ENCODE measurements around the gene NRXN3.
A peak's percentile ranks its signal among the peaks of the same experiment; 100 is the strongest.

NRXN3 gene

DNA sequence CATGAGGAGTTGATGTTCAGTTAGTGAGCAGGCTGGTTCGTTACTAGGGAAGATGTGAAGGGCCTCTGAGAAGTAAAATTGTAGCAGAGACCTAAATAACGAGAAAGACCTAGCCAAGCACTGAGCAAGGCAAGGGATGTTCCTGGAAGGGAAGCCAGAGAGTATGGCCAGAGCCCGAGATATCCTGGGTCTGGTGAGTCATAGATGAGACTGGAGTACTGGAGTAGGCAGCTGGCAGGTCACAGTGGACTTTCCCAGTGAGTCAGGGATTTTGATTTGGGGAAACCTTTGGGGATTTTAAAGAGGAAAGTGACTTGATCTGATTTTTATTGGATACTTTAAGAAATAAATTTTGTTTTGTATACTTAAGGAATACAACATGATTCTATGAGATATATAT, 1672.1 kb downstream of the NRXN3 start:
- Histone ChIP-seq H3K27ac (peak overlapping the region; percentile 68; the same call in 1 of the 2 replicates), H3K27me3 (no peaks in the 10 kb centered on the region), H3K36me3 (no peaks in the 10 kb centered on the region), H3K9ac (no peak overlapping the region), H3K4me3 (no peak overlapping the region), H4K20me1 (no peaks in the 10 kb centered on the region), H3K4me2 (no peak overlapping the region), H3K4me1 (peaks cover 57% of the 10 kb centered on the region), H3K9me3 (peaks cover 33% of the 10 kb centered on the region)
- TF ChIP-seq Cebpa-rat (IDR thresholded peaks at IDR 0.05): no peak

DNA sequence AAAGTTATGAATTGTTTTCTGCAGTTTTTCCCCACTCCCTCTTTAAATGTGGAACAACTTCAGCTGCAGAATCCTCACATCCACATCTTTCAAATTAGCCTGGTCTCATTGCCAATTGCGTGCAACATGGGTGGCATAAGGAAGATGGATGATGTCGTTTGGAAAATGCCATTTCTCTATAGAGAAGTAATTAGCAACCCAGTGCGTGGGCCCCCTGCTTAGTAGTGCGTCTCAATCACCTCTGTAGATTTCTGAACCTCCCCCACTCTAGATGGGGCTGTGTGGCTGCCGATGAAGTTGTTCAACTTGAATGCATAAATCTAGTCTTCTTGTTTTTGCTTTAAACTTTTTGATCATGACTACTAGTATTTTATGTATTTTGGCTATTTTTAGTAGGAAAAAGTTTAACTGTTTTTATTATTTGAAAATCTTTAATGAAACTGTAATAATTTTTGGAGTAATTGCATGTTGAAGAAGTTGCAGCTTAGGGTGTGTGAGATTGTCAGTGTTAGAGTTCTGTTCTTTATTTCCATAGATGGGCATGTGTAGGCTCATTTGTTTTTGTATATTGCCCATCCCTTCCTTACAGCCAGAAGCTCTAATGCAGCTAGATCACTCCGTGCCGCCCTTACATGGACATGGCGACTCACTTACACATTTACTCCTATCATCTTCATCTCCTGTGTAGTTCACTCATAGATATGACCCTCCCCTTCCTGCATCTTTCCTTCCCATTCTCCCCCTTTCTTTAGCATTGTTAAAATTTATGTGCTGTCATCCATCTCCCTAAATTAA, 1683.0 kb downstream of the NRXN3 start:
- H3K4me3 ChIP-seq: no peak overlapping the region
- H3K27ac ChIP-seq: no peak overlapping the region
- no peaks in the 10 kb centered on the region for H4K20me1 ChIP-seq
- no peaks in the 10 kb centered on the region for H3K36me3 ChIP-seq
- H3K4me2 ChIP-seq: no peak overlapping the region
- TF ChIP-seq Cebpa-rat (IDR thresholded peaks at IDR 0.05): no peak
- H3K9me3 ChIP-seq: peaks cover 1% of the 10 kb centered on the region; the same call in 1 of the 2 replicates
- no peak overlapping the region for H3K9ac ChIP-seq
- no peaks in the 10 kb centered on the region for H3K4me1 ChIP-seq
- no peaks in the 10 kb centered on the region for H3K27me3 ChIP-seq

DNA sequence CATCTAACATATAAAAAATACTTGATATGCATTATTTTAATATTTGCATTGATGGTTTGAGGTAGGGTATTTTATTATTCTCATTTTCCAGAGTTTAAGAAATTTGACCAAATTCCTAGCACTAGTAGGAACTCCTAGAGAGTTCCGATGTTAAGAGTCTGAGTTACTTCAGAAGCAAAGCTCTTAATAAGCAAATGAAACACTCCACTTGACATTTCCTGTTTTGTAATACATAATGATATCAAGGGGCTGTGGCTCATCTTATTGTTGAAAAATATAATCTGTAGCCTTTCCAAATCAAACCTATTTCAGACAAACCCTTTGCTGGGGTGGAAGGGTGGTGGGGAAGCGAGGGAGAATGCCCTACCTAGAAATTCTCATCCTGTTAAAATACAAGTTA, 1685.6 kb downstream of the NRXN3 start:
- Histone ChIP-seq H3K4me1 (no peaks in the 10 kb centered on the region), H3K27ac (no peak overlapping the region), H3K4me3 (no peak overlapping the region), H3K9me3 (no peaks in the 10 kb centered on the region), H3K27me3 (no peaks in the 10 kb centered on the region), H3K9ac (no peak overlapping the region), H3K36me3 (no peaks in the 10 kb centered on the region), H4K20me1 (no peaks in the 10 kb centered on the region), H3K4me2 (no peak overlapping the region)
- TF ChIP-seq Cebpa-rat (IDR thresholded peaks at IDR 0.05): no peak

DNA sequence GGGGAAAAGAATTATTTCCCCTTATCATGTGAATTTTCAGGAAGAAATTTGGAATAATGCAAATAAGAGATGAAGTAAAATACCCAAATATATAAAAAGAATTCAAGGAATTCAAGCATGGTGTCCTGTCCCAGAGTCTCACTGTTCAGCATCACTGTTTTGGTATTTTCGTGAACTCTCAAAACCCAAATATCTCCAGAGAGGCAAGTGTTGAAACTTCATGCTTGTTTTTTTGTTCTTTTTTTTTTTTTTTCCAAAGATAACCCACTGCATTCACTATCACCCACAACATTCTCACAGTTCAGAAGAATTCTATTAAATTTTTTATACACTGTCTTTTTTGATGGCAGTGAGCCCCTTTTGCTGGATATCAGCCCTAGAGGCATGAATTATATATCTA, 1686.2 kb downstream of the NRXN3 start:
- Histone ChIP-seq H3K27ac (no peak overlapping the region), H3K4me1 (no peaks in the 10 kb centered on the region), H3K9me3 (peaks cover 6% of the 10 kb centered on the region; the same call in 1 of the 2 replicates), H3K9ac (no peak overlapping the region), H3K27me3 (no peaks in the 10 kb centered on the region), H4K20me1 (no peaks in the 10 kb centered on the region), H3K4me3 (no peak overlapping the region), H3K4me2 (no peak overlapping the region), H3K36me3 (no peaks in the 10 kb centered on the region)
- TF ChIP-seq Cebpa-rat (IDR thresholded peaks at IDR 0.05): no peak

DNA sequence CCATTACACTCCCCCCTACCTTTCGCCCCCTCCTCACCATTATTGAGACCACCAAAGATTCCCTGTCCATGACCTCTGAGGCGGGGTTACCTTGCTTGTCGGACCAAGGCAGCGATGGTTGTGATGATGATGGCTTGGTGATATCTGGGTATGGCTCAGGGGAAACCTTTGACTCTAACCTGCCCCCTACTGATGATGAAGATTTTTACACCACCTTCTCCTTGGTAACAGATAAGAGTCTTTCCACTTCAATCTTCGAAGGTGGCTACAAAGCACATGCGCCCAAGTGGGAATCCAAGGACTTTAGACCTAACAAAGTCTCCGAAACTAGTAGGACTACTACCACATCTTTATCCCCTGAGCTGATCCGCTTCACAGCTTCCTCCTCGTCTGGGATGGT, 1690.9 kb downstream of the NRXN3 start:
- Histone ChIP-seq H3K4me2 (no peak overlapping the region), H3K36me3 (no peaks in the 10 kb centered on the region; the same call in 1 of the 2 replicates), H3K9me3 (peaks cover 30% of the 10 kb centered on the region), H3K9ac (no peak overlapping the region), H3K27ac (no peak overlapping the region), H3K27me3 (no peaks in the 10 kb centered on the region), H3K4me3 (no peak overlapping the region), H3K4me1 (no peaks in the 10 kb centered on the region; the same call in 1 of the 2 replicates), H4K20me1 (no peaks in the 10 kb centered on the region)
- TF ChIP-seq Cebpa-rat (IDR thresholded peaks at IDR 0.05): no peak

DNA sequence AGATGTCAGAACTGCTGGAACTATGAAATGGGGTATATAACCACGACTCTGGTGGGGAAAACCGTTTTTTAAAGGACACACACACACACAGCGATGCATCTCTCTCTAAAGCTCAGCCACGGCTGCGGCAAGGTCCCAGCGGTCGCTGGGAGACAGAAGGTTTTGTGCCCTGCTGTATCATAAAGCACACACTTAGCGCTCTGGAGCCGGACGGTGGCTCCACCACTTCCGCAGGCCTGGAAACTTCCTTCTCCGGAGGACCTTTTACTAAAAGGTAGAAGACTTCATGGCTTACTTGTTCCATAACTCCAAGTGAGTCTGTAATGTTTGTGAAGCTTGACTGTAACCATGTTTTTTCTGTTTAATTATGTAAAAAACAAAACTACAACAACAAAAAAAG, 1691.9 kb downstream of the NRXN3 start:
- Histone ChIP-seq H3K4me1 (peaks cover 3% of the 10 kb centered on the region), H3K9ac (no peak overlapping the region), H3K9me3 (peaks cover 30% of the 10 kb centered on the region), H4K20me1 (no peaks in the 10 kb centered on the region), H3K36me3 (no peaks in the 10 kb centered on the region; the same call in 1 of the 2 replicates), H3K4me3 (no peak overlapping the region), H3K4me2 (no peak overlapping the region), H3K27ac (no peak overlapping the region), H3K27me3 (no peaks in the 10 kb centered on the region)
- TF ChIP-seq Cebpa-rat (IDR thresholded peaks at IDR 0.05): no peak

DNA sequence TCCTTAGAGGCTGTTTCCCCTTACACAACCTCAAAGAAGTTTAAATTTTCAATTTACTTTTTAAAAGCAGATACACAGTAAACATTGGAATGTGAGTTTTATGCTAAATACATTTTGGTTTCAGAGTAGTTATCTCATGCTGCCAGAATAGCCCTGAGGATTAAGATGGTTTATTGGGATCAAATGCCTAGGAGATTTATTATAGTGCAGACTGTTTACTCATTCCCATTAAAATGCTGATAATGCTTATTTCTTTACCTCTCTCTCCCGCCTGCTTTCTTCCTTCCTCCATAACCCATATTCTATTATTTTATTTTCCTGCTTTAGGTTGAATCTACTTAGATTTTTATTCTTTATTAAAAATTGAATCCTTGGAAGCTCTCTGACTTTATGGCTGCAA, 1701.0 kb downstream of the NRXN3 start:
- no peaks in the 10 kb centered on the region for H3K27me3 ChIP-seq
- peaks cover 19% of the 10 kb centered on the region for H3K4me1 ChIP-seq
- H3K4me3 ChIP-seq: no peak overlapping the region
- no peaks in the 10 kb centered on the region; the same call in 1 of the 2 replicates for H3K9me3 ChIP-seq
- no peaks in the 10 kb centered on the region for H3K36me3 ChIP-seq
- H3K9ac ChIP-seq: no peak overlapping the region
- no peak for TF ChIP-seq Cebpa-rat (IDR thresholded peaks at IDR 0.05)
- H4K20me1 ChIP-seq: no peaks in the 10 kb centered on the region
- H3K27ac ChIP-seq: no peak overlapping the region
- no peak overlapping the region for H3K4me2 ChIP-seq

DNA sequence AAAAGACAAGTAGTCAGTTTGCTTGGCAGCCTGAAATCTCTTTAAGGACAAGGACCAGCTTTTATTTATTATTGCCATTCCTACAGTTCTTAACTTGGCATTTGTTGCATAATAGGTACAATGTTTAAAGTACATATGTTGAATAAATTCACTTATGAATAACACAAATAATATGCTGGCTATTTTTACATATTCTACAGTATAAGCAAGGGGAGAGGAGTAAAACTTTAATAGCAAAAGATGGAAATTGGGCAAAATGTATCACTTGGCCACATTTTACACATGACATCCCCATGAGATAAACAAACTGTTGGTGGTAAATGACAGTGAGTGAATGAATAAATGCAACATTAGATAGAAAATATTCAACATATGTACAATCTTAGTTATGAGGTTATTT, 1708.1 kb downstream of the NRXN3 start:
- no peaks in the 10 kb centered on the region; the same call in 1 of the 2 replicates for H3K9me3 ChIP-seq
- H3K36me3 ChIP-seq: no peaks in the 10 kb centered on the region
- H3K4me1 ChIP-seq: no peaks in the 10 kb centered on the region
- H3K9ac ChIP-seq: no peak overlapping the region
- no peaks in the 10 kb centered on the region for H4K20me1 ChIP-seq
- H3K4me3 ChIP-seq: no peak overlapping the region
- H3K4me2 ChIP-seq: no peak overlapping the region
- H3K27me3 ChIP-seq: no peaks in the 10 kb centered on the region
- TF ChIP-seq Cebpa-rat (IDR thresholded peaks at IDR 0.05): no peak
- H3K27ac ChIP-seq: no peak overlapping the region

DNA sequence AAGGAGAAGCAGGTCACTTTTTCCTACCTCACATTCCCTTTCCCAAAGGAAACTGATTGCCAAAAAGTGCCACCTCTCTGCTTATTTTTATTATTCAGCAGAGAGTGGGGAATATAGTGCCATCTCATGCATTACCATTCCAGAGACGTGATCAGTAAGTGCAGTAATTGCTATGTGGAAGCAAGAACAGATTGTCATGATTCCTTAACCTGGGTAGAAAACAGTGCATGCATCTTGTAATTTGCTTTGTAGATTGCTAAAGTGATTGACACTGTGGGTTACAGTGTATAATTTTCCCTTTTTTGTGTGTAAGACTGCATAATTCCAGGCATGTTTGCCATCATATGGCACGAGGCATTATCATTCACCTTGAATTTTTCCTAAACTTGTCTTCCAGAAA, 1708.6 kb downstream of the NRXN3 start:
- no peaks in the 10 kb centered on the region for H3K4me1 ChIP-seq
- H3K4me2 ChIP-seq: no peak overlapping the region
- H3K9me3 ChIP-seq: no peaks in the 10 kb centered on the region; the same call in 1 of the 2 replicates
- H3K4me3 ChIP-seq: no peak overlapping the region
- no peak overlapping the region for H3K27ac ChIP-seq
- H3K27me3 ChIP-seq: no peaks in the 10 kb centered on the region
- TF ChIP-seq Cebpa-rat (IDR thresholded peaks at IDR 0.05): no peak
- no peak overlapping the region for H3K9ac ChIP-seq
- H3K36me3 ChIP-seq: no peaks in the 10 kb centered on the region
- H4K20me1 ChIP-seq: no peaks in the 10 kb centered on the region

DNA sequence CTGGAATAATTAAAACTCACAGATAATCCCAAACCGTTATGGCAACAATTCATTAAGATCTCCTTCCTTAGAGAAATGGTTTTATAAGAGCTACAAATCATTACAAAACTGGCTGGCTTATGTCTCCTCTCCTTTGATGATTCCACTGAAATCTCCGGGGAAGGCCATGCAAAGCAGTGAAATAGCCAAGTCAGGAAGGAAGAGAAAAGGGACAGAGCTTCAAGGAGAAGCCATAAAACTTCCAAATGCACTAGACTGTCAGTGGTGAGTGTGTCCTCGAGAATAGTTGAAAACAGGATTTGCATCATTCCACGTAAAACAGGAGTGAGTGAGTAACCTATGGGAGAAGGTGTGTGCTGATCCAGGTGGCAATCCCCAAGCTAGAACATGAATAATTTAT, 1711.1 kb downstream of the NRXN3 start:
- H3K9ac ChIP-seq: no peak overlapping the region
- no peak overlapping the region for H3K27ac ChIP-seq
- no peaks in the 10 kb centered on the region for H3K9me3 ChIP-seq
- no peaks in the 10 kb centered on the region for H4K20me1 ChIP-seq
- no peaks in the 10 kb centered on the region for H3K4me1 ChIP-seq
- TF ChIP-seq Cebpa-rat (IDR thresholded peaks at IDR 0.05): no peak
- H3K4me3 ChIP-seq: no peak overlapping the region
- no peaks in the 10 kb centered on the region for H3K36me3 ChIP-seq
- no peak overlapping the region for H3K4me2 ChIP-seq
- H3K27me3 ChIP-seq: no peaks in the 10 kb centered on the region

All from BLaER1 (cell line).